Suppressor macrophage (primary cell): Measurements from ENCODE around the gene CDK5R2.
"Not testable (repeated sequence)": the region's sequence is repeated elsewhere in the genome, so short reads cannot be mapped to it uniquely, and the experiment has no call there.

Source experiments
- DNase-seq, 4 experiments: peaks; one replicate each; pipeline ENCODE4 v3.0.0-alpha.2; 2020 to 2022
- total RNA-seq, 17 experiments: gene quantifications; one replicate each; lab custom pipeline; 2026; ENCODE audit warnings: mixed read lengths in 6 of 17, inconsistent platforms in 3 of 17; lab: John Stamatoyannopoulos, UW

CDK5R2 gene
- 0 to 0.55 (median 0) reads per million in 17 experiments for total RNA-seq

DNA sequence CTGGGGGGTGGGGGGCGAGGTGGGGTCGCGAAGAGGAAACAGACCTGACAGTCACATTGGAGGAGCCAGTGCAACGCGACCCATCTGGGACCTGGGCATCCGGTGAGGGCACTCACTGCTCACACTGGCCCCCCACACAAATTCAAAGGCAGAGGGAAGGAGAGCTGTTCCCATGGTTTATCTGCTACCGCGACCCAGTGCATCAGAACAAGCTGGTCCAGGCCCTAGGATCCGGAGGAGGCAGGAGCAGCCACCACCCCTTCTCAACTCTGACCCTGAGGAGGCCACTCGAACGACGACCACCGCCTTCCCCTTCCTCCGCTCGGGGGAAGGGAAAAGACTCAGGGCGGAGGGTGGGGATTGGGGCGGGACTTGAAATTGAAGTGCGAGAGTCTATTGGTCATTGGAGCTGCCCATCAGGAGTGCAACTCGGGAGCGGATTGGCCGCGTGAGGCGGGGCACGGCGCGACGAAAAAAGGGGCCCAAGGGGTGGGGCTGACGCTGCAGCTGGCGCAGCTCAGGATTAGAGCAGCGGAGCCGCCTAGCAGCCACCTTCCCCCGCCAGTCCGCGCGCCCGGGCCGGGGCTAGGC is at the start of gene CDK5R2:
TSS of gene CDK5R2 (plus strand) at position 526 of the 591 bp plus-strand sequence. CDS start 155 bp downstream, outside the sequence.
- peak; percentile 55 to 74 (median 66) for DNase-seq

DNA sequence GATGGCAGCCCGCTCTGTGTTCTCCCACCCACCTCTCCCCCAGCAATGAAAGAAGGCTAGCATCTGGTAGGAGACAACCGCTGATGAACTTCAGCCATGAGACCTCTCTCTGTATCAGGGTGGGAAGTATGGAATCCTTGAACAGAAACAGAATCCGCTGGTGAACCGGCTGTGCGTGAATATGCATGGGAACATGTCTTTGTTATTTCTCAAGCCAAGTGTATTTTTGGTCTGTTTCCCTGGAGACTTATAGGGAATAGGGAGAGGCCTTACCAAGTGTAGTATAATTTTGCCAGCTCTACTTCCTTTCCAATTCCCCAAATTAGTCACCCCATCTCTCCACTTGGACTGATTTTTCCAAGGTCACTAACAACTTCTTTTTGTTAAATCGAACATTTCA is 48.7 kb upstream of the CDK5R2 start:
- no peak for DNase-seq

DNA sequence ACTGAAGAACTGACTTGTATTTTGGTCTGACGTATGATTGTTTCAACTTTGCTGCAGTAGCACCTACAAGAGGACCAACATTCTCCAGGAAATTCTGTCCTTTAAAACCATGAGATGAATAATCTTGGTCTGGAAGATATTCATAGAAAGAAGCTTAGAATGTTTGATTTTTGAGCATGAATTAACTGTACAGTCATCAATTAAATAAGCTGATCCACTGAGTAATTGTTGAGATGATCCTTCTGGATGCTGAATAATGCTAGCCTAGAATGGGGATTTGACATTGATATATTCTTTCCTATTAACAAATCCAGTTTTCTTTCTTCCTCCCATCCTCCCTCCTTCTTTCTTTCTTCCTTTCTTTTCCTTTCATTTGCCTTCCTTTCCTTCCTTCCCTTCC is 39.0 kb upstream of the CDK5R2 start:
- DNase-seq: no peak

DNA sequence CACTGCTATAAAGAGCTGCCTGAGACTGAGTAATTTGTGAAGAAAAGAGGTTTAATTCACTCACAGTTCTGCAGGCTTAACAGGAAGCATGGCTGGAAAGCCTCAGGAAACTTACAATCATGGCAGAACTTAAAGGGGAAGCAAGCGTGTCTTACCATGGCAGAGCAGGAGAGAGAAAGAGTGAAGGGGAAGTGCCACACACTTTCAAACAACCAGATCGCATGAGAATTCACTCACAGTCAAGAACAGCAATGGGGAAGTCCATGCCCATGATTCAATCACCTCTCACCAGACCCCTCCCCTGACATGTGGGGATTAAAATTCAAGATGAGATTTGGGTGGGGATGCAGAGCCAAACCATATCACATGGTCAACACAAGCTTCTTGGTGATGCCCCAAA is 34.7 kb upstream of the CDK5R2 start:
- peak in 3 of 4 experiments; percentile 13 to 36 (median 19) for DNase-seq

DNA sequence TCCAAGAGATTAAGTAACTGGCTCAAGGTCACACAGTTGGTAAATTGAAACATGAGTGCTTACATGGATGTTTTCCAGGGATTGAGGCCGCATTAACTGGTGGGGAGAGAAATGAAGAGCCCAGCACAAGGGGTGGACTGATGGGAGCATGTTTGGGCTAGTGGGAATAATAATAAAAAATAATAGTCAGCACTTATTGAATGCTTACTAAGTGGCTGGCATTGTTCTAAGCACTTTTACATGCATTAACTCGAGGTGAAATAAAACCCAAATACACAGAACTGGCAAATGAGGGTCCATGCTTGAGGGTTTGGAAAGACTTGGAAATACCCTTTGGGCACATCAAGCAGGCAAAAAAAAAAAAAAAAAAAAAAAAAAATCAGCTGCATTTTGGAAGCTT is 34.0 kb upstream of the CDK5R2 start:
- no peak for DNase-seq

DNA sequence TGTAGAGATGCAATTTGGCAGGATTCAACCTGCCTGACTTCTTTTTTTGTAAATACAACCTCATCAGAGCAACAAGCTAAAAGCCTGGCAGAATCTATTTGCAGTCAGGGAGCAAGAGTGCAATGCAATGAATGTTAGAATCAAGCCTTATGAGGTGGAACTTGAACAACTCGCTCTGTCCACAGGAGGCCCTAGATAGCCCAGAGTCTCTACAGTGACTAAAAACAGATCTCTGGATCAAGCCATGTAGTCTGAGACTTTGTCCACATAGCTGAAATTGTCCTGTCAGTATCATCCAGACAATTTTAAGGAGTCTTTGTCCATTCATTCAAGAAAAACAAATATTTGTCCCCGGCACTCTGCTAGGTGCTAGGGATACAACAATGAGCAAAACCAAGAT is 32.0 kb upstream of the CDK5R2 start:
- DNase-seq: no peak

DNA sequence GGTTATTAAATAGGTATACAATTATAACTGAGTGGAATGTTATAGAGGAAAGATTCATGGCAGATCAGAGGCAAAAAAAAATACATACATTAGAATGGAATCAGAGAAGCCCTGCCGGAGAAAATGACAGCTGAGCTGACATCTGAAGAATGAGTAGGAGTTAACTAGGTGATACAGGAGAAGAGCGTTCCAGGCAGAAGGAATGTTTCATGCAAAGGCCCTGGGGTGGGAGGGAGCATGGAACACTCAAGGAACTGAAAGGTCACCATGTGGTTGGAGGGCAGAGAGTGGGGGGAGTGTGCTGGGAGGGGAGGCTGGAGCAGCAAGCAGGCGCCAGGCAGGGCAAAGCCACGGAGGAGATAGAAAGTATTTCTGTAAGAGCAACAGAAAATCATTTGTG is 31.6 kb upstream of the CDK5R2 start:
- DNase-seq: no peak

DNA sequence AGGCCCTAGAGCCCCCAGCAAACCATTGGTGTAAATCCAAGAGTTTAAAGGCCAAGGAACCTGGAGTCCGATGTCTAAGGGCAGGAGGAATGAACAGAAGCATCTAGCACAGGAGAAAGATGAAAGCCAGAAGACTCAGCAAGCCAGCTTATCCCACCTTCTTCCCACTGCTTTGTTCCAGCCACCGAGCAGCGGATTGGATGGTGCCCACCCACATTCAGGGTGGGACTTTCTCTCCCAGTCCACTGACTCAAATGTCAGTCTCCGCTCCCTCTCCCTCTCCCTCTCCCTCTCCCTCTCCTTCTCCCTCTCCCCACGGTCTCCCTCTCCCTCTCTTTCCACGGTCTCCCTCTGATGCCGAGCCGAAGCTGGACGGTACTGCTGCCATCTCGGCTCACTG is 29.0 kb upstream of the CDK5R2 start:
- DNase-seq: not testable (repeated sequence)

DNA sequence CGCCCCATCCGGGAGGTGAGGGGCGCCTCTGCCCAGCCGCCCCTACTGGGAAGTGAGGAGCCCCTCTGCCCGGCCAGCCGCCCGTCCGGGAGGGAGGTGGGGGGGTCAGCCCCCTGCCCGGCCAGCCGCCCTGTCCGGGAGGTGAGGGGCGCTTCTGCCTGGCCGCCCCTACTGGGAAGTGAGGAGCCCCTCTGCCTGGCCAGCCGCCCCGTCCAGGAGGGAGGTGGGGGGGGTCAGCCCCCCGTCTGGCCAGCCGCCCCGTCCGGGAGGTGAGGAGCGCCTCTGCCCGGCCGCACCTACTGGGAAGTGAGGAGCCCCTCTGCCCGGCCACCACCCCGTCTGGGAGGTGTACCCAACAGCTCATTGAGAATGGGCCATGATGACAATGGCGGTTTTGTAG is 27.7 kb upstream of the CDK5R2 start:
- not testable (repeated sequence) for DNase-seq

DNA sequence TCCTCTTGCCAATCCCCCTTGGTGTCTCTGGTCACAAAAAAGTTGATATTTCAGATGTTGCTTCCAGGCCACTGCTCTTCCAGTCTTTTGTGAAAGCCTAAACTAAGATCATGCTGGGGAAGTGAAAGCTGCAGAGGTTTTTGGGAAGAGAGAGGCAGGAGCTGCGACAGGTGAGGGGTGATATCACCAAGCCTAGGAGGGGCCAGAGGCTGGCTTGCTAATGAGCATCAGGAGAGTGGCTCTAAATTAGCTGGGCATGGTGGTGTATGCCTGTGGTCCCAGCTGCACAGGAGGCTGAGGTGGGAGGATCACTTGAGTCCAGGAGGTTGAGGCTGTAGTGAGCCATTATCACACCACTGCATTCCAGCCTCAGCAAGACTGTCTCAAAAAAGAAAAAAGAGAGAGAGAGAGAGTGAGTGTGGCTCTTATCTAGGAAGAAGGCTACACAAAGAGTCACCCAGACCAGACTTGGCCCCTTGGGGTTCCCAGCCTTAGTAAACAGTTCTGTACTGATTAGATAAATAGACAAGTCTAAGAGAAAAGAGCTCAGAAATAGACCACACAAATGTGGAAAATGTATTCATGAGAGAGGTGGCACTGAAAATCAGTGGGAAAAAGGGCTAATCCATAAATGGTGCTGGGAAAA is 14.6 kb upstream of the CDK5R2 start:
- DNase-seq: no peak

DNA sequence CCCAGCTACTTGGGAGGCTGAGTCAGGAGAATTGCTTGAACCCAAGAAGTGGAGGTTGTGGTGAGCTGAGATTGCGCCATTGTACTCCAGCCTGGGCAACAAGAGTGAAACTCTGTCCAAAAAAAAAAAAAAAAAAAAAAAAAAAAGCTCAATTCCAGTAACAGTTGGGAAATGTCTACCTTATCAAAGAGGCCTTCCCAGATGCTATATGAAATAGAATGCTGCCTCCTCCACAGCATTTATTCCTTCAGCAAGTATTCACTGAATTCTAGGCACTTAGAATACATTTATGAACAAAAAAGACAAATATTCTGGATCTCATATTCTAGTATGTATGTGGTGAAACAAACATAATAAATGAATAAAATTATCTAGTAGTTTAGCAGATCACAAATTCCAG is 12.8 kb upstream of the CDK5R2 start:
- DNase-seq: no peak

DNA sequence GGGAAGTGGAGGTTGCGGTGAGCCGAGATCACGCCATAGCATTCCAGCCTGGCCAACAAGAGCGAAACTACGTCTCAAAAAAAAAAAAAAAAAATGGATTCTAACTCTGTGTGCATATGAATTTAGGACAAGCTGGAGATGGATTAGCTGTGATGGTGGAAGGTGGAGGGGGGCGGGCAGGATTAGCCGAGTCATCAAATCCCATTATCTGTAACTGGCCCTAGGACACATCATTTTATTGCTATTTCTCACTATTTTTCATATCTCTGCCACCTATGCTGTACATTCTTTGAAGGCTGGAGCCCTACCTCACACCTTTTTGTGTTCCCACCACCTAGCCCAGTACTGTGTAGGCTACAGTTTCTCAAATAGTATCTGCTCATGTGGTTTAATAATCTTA is 7.3 kb upstream of the CDK5R2 start:
- DNase-seq: no peak

DNA sequence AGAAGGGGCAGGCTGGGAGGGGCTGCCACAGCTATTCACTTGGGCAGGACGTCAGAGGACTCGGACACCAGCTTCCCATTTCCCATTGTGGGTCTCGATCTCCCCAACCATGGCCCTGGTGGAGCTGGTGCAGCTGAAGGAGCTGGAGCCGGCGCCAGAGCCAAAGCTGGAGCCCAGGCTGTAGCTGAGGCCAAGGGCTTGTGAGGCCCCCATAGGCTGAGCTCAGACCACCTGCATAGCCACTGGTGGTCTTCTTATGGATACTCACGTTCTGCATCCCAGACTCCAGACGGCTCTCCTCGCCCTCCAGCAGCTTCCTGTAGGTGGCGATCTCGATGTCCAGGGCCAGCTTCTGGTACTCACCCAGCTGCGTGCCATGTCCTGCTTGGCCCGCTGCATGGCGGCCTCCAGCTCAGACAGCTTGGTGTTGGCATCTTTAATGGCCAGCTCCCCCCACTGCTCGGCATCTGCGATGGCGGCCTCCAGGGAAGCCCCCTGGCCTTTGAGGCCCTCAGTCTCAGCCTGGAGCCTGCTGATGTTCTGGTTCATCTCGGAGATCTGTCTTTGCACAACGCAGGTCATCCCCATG is 6.0 kb upstream of the CDK5R2 start:
- no peak for DNase-seq

DNA sequence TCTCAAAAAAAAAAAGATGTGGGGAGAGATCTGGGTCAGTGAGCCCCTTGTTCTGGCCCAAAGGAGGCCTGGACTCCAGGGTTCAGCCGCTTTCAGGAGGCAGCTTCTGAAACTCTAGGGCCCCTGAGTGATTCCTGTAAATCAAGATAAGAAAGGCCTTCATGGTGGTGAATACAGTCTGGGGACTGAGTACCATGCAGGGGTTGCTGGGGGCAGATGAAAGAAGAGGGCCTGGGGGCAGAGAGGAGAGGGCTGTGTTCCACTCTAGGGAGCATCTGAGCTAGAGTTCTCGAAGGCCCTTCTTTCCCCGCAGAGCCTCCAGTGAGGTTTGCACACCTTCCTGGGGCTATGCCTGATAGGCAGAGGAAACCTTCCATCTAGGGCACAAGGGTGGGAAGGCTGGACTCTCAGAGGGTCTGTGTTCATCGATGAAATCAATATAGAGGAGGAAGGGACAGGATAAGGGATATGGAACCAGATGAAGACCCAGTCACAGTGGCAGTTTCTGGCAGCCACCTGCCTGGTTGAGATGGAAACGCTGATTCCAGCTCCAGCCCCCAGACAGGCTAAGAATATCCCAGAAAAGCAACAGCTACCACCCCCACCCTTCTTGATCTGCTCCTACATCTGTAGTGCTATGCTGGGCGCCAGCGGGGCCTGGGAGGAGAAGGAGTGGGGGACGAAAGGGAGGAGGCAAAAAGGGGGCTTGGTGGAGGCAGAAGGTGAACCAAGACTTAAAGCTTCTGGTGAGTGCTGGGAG is 4.7 kb upstream of the CDK5R2 start:
- no peak for DNase-seq

DNA sequence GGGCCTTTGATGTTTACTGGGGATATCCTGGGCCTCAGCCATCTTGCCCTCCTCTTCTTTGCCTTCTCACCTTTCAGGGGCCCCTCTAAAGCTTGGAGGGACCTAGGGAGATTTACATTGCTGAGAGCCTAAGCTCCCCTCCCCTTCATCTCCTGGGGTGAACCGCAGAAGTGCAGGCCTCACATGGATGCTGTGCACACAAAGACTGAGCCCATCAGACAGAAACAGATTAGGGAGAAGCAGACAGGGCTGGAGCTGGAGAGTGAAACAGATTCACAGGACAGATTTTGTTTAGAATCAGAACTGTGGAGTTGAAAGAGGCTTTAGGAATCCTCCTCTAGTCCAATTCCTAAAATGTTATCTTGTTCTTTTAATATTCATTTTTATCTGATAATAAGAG is 3.4 kb upstream of the CDK5R2 start:
- DNase-seq: no peak

DNA sequence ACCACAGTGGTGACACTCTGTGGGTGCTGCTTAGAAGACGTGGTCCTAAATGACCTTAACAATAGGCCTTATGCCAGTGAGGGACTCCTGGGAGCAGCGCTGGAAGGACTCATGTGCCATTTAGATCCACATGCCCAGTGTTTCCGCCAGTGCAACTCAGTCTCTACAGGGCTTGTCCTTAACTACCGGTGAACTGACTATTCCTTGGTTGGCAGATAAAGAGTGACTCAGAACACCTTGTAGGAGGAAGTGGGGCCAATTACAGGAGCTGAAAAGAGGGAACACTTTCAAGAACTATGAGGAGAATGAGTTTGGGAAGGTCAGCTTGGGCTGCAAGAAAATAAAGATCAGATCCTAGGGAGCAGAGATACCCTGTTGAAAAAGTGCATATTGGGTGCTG is 1.8 kb upstream of the CDK5R2 start:
- DNase-seq: no peak

DNA sequence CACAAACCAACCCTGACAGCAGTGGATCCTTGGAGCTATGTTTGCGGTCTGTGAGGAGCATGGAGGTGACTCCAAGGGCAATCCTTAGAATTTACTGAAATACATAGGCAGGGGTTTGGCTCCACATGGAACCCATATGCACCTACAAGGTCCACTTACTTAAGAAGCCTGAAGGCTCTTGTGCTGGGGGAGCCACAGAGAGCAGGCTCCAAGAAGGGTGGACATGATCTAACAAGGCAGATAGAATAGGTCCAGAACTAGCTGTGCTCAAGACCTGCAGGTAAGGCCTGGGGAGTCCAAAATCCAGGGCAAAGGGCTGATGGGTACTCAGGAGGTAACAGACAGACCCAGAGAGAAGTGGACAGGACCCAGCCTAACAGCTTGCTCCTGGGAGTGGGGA is 1.2 kb upstream of the CDK5R2 start:
- no peak for DNase-seq

DNA sequence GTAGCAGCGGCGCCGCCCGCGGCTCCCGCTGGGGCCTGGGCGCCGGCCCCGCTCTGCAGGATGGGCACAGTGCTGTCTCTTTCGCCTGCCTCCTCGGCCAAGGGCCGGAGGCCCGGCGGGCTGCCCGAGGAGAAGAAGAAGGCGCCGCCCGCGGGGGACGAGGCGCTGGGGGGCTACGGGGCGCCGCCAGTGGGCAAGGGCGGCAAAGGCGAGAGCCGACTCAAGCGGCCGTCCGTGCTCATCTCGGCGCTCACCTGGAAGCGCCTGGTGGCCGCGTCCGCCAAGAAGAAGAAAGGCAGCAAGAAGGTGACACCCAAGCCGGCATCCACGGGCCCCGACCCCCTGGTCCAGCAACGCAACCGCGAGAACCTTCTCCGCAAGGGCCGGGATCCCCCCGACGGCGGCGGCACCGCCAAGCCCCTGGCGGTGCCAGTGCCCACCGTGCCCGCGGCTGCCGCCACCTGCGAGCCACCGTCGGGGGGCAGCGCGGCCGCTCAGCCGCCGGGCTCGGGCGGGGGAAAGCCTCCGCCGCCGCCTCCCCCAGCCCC is 369 bp downstream of the CDK5R2 start:
- DNase-seq: no peak

DNA sequence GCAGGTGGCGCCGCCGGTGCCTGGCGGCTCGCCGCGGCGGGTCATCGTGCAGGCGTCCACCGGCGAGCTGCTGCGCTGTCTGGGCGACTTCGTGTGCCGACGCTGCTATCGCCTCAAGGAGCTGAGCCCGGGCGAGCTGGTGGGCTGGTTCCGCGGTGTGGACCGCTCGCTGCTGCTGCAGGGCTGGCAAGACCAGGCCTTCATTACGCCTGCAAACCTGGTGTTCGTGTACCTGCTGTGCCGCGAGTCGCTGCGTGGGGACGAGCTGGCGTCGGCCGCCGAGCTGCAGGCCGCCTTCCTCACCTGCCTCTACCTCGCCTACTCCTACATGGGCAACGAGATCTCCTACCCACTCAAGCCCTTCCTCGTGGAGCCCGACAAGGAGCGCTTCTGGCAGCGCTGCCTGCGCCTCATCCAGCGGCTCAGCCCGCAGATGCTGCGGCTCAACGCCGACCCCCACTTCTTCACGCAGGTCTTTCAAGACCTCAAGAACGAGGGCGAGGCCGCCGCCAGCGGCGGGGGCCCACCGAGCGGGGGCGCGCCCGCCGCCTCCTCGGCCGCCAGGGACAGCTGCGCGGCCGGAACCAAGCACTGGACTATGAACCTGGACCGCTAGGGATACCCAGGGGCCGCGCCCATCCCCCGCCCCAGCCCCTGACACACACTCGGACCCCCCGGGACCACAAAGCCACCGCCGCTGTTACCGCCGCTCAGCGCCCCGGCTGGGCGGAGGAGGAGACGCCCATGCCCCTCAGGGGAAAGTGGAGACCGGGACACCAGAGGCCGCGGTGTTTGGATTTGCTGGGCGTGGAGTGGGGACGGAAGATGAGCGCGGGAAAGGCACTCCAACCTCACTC is 1.1 kb downstream of the CDK5R2 start:
- no peak for DNase-seq

DNA sequence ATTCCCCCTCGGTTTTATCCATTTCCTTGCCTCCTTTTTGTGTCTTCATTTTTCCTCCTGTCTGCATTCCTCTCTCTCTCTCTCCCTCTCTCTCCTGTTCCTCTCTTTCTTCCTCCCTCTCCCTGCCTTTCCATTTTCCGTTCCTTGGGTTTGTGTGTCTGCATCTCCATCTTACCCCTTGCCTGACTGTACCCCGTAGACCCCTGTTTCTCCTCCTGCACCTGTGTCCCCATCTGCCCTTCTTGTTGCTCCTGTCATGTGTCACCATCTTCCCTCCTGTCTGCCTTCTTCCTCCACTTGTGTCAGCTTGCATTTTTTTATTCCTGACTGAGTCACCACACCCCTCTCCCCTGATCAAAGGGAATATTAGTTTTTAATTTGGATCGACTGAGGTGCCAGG is 1.8 kb downstream of the CDK5R2 start:
- no peak for DNase-seq

DNA sequence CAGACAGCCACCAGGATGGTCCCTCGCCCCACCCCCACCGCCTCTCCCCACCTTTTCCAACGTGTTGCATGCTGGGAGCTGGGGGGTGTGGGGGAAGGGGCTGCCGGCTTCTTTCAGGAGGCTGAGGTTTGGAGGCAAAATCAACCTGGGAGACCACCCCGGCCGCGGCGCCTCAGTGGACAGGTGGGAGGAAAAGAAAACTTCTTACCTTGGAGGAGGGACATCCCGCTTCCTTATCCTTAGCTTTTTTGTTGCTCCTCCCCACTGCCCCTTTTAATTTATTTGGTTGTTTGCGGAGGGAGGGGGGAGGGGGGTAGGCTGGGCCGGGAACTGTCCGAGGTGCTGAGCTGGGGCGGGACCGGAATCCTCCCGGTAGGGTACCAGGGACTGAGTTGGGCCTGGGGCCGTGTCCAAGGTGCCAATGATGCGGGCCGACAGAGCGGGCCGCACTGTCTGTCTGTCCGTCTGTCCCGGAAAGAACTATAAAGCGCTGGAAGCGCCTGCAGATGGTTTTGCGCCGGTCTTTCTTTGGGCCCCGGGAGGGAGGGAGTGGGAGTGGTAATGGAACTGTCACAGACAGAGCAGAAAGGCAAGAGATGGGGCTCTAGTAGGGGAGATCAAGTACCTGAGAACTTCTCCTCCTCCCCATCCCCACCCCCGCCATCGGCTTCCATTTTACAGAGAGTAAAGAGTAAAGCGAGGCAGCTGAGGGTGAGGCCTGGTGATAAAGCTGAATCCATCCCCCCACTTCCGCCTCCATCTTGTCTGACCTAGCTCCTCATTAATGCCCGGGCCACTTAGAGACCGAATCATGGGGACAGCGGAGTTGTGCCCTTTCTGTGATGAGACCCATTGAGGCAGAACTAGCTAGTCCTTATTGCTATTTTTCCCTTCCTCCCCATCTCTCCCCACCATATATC is 2.4 kb downstream of the CDK5R2 start:
- peak in 2 of 4 experiments; percentile 15 to 36 for DNase-seq
